ENCODE measurements around the gene ZNF630. TPM values are rescaled to one million over a fixed set of nuclear protein-coding genes. Genes with fewer than 3 reads are reported as not detected.

The ZNF630 gene
- total RNA-seq = 0.29 and 0.88 TPM in 2 replicates

DNA sequence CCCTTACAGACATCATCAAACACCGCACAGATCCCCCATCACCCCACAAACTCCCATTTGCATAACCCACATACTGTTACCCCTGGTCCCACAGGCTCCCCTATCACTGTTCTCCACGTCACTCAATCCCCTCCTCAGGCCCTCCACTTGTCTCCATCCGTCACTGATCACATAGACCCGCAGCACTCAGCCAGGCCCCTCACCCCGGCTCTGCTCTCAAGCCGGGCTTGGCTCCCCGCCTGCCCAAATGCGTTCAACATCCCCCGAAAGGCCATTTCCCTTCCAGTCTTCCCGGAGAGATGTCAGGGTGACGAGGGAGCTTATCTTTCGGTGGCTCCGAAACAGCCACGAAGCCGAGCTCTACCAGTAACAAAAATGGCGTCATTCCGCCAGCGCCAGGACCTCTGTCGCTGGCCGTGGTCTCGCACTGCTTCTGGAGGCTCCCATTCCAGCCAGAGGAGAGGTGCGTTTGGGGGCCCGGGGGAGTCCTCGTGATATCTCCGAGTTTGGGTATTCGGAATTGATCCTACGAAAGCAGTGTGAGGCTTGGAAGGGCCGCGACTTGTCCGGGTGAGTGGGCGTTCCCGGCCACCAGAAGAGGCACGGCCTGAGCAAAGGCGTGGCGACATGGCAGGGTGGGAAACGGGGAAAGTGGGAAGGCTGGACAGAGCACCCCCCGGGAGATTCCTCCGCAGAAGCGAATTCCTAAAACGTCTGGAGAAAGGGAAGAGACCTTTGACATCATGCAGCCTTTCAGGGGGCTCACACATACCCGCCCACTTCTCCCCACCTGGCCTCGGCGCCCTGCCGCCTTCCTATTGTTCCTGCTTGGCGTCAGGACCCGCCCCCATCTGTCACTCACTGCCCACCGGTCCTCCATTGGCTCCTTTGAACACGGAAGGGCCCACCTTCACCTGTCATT is at the start of gene ZNF630:
Gene ZNF630, minus strand, starts transcription at position 577 of the 922 bp plus-strand sequence. CDS start 4,754 bp downstream, outside the sequence.

Other genes with a start within 250 kb of the ZNF630 start
- gene ZNF81, start 234.7 kb downstream of the ZNF630 start, total RNA-seq = 3.5 and 7.7 TPM in 2 replicates
- gene ZNF182, start 67.7 kb downstream of the ZNF630 start, total RNA-seq = 2.3 and 2.8 TPM in 2 replicates
- not detected in 2 replicates for gene SPACA5, start 64.7 kb downstream of the ZNF630 start, total RNA-seq
- not detected in 2 replicates for gene SPACA5B, start 59.0 kb upstream of the ZNF630 start, total RNA-seq
- not detected in 2 replicates for gene SSX5, start 125.2 kb upstream of the ZNF630 start, total RNA-seq
- gene SSX1, start 183.8 kb upstream of the ZNF630 start, total RNA-seq = not detected in 2 replicates